Heart left ventricle (tissue), 16 donors: Measurements from ENCODE around the gene ARL8B. TPM values are rescaled to one million over a fixed set of nuclear protein-coding genes. Genes with fewer than 3 reads are reported as not detected.
"Not testable (repeated sequence)": the region's sequence is repeated elsewhere in the genome, so short reads cannot be mapped to it uniquely, and the experiment has no call there.

ENCODE experiments used
- ATAC-seq, 4 donors: fragments of 200-7000 bp; cut with Tn5 transposase; one replicate each; pipeline ENCODE4 v1.9.1; 2020 to 2022; ENCODE audit warnings: moderate library complexity in 4 of 4, mild to moderate bottlenecking in 3 of 4, moderate number of reproducible peaks in 1 of 4
- DNase-seq, 5 donors: peaks; one replicate each; pipeline ENCODE4 v3.0.0-alpha.2; 2020
- H3K27ac ChIP-seq, 12 donors: fragments of 200-600 bp; sonication (generic) in 4 of 12; one replicate each; pipeline versions ENCODE4 v1.5.0 to v1.8.0; 2016 to 2022; ENCODE audit warnings: mild to moderate bottlenecking in 2 of 12
- H3K27me3 ChIP-seq, 9 donors: fragments of 200-600 bp; sonication (generic) in 2 of 9; one replicate each; pipeline versions ENCODE4 v1.5.1 to v1.8.0; 2016 to 2022; ENCODE audit warnings: mild to moderate bottlenecking in 3 of 9
- H3K36me3 ChIP-seq, 9 donors: fragments of 200-600 bp; sonication (generic) in 2 of 9; one replicate each; pipeline versions ENCODE4 v1.5.0 to v1.8.0; 2018 to 2022; ENCODE audit warnings: mild to moderate bottlenecking in 2 of 9
- H3K4me1 ChIP-seq, 12 donors: fragments of 200-600 bp; sonication (generic) in 4 of 12; one replicate each; pipeline versions ENCODE4 v1.5.0 to v1.8.0; 2016 to 2022; ENCODE audit warnings: mild to moderate bottlenecking in 3 of 12
- H3K4me3 ChIP-seq, 12 donors: fragments of 200-600 bp; sonication (generic) in 4 of 12; one replicate each; pipeline versions ENCODE4 v1.5.0 to v1.8.0; 2017 to 2022; ENCODE audit warnings: mild to moderate bottlenecking in 9 of 12, moderate library complexity in 4 of 12
- H3K9me3 ChIP-seq, 12 donors: fragments of 200-600 bp; sonication (generic) in 4 of 12; one replicate each; pipeline versions ENCODE4 v1.5.0 to v1.8.0; 2016 to 2022; ENCODE audit warnings: mild to moderate bottlenecking in 1 of 12
- POLR2A ChIP-seq, 2 donors: fragments of 450-650 bp; IDR thresholded peaks; one replicate each; pipeline ENCODE4 v1.6.1; 2017; ENCODE audit warnings: antibody characterized with exemption in 2 of 2, mild to moderate bottlenecking in 2 of 2, moderate library complexity in 2 of 2
- WGBS, 4 donors: extraction: QIAGEN DNeasy Blood & Tissue Kit in 2 of 4; methylation state at CpG; one replicate each; pipeline versions ENCODE4 v1.1.5 to v1.1.7; 2013 to 2018; 5-methylcytosine and 5-hydroxymethylcytosine counted together
- intact Hi-C, 10 donors: fragments of 100-400 bp; cut with DNase I; formaldehyde crosslinking; loops; one replicate each; pipeline versions ENCODE4 v1.11.1 to v1.14.2; 2022
- polyA plus RNA-seq, 2 donors: library from polyadenylated mRNA; stranded (reverse); fragments of 200-250 nt; gene quantifications; one replicate each; pipeline ENCODE4 v1.2.3, GENCODE V29; 2013
- total RNA-seq, 9 donors: library from RNA; depleted of rRNA in 2 of 9; stranded (reverse); fragments of >200 nt in 2 of 9; fragmentation: NEBNext Ultra II Directional in 3 of 9; extraction: Animal tissue kit (Norgen Biotek cat#: 25700) in 3 of 9; gene quantifications; one replicate each; pipeline versions ENCODE4 v1.1.0 to v1.2.4, GENCODE V29; 2016 to 2023
- TF ChIP-seq, protein P1 (sequence below), 12 donors: fragments of 200-600 bp; sonication (generic) in 4 of 12; IDR thresholded peaks; one replicate each; pipeline versions ENCODE4 v1.5.0 to v1.8.0; 2018 to 2022; ENCODE audit warnings: antibody characterized with exemption in 12 of 12, mild to moderate bottlenecking in 5 of 12
- donor health status: ischemic (EF 13 %, LVEDD 7.1; RV severe dilation, severe dysfunction).
- donor health status: healthy with polysubstance abuse.
- donor health status: DM: no; HTN: yes; CAD: no.
- donor health status: DM: no; HTN: no; CAD: no.
- donor health status: ischemic (EF 25% LVEDD 6.9; RV normal size, moderate dysfunction).
- donor health status: ischemic (EF 25% LVEDD 5.7; RV mildly dilated, moderate dysfunction).
- donor health status: healthy.
- donor health status: DM: yes; HTN: yes; CAD: no.
- donor health status: ischemic (EF 35%, LVEDD 5.7; RV mildly dilated, moderate dysfunction).
- donor health status: nonischemic (EF 11% LVEDD 7.7; RV severe dilation, severe dysfunction).
- donor health status: DM: yes; HTN: yes; CAD: no.
- donor health status: PGD.
- donor health status: ischemic (EF 29% LVEDD 5.4; RV normal size, mild dysfunction).
- donor health status: nonischemic (EF 23%, LVEDD 6.1; RV moderate dilation, normal function).

Gene ARL8B
- total and polyA plus RNA-seq, 11 donors: 32.9 to 106 (median 64.0) TPM

DNA sequence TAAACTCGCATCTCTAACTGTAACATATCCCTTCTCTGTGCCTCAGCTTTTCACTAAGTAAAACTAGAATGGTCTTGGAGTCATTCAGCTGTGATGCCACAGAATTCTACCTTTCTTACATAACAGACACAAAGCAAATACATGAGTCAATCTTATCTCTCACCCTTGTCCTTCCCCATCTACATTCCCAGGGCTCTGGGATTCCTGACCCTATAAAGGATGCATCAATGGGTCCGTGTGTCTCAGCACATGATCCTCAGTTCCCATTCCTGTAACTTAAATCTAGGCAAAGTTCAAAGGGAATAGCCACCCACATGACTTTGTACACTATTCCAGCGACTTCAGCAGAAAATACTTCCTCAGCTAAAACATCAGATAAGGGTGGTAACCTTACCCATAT is 11.8 kb upstream of the ARL8B start:
- Histone ChIP-seq H3K27me3 (no peaks in the 10 kb centered on the region), H3K9me3 (no peaks in the 10 kb centered on the region), H3K27ac (no peak overlapping the region), H3K4me1 (no peaks in the 10 kb centered on the region), H3K36me3 (no peaks in the 10 kb centered on the region), H3K4me3 (no peak overlapping the region)
- ATAC-seq (no peak), DNase-seq (no peak)
- 55 to 71% (median 61%) methylated on average over 3 of the region's 3 CpGs for WGBS, 4 donors
- intact Hi-C loops: no loop called here
- TF ChIP-seq, protein P1, sequence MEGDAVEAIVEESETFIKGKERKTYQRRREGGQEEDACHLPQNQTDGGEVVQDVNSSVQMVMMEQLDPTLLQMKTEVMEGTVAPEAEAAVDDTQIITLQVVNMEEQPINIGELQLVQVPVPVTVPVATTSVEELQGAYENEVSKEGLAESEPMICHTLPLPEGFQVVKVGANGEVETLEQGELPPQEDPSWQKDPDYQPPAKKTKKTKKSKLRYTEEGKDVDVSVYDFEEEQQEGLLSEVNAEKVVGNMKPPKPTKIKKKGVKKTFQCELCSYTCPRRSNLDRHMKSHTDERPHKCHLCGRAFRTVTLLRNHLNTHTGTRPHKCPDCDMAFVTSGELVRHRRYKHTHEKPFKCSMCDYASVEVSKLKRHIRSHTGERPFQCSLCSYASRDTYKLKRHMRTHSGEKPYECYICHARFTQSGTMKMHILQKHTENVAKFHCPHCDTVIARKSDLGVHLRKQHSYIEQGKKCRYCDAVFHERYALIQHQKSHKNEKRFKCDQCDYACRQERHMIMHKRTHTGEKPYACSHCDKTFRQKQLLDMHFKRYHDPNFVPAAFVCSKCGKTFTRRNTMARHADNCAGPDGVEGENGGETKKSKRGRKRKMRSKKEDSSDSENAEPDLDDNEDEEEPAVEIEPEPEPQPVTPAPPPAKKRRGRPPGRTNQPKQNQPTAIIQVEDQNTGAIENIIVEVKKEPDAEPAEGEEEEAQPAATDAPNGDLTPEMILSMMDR (IDR thresholded peaks at IDR 0.05): no peak
- no peak for TF ChIP-seq POLR2A (IDR thresholded peaks at IDR 0.05)

DNA sequence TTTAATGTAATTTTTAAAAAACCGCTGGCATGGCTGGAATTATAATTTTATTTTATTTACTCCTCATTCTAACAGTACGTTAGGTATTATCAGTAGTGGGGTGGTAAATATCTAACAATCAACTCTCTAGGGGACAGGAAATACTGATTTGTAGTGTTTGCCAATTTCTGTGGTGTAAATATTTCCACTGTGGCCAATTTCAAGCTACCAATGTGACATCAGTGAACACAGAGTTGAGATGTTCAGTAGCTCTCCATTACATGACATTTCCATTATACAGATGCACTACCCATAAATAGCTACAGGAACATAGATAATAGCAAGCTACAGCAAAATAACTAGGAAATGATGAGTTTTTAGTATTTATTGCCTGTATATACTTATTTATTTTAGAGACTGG is 10.0 kb upstream of the ARL8B start:
- no peak overlapping the region for H3K27ac ChIP-seq
- no peak for ATAC-seq
- H3K36me3 ChIP-seq: no peaks in the 10 kb centered on the region
- DNase-seq: no peak
- no peaks in the 10 kb centered on the region for H3K9me3 ChIP-seq
- intact Hi-C loops: no loop called here
- no peaks in the 10 kb centered on the region for H3K27me3 ChIP-seq
- H3K4me3 ChIP-seq: no peak overlapping the region
- 65 to 77% (median 75%) methylated on average over 2 of the region's 2 CpGs for WGBS, 4 donors
- TF ChIP-seq POLR2A (IDR thresholded peaks at IDR 0.05): no peak
- TF ChIP-seq, protein P1 (IDR thresholded peaks at IDR 0.05): no peak
- no peaks in the 10 kb centered on the region for H3K4me1 ChIP-seq

DNA sequence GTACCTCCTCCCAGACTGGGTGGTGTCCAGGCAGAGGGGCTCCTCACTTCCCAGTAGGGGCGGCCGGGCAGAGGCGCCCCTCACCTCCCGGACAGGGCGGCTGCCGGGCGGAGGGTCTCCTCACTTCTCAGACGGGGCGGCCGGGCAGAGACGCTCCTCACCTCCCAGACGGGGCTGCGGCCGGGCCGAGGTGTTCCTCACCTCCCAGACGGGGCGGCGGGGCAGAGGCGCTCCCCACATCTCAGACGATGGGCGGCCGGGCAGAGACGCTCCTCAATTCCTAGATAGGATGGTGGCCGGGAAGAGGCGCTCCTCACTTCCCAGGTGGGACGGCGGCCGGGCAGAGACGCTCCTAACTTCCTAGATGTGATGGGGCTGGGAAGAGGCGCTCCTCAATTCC is 8.4 kb upstream of the ARL8B start:
- H3K9me3 ChIP-seq, ATAC-seq, DNase-seq, H3K27me3 ChIP-seq, H3K4me1 ChIP-seq, intact Hi-C loops, H3K27ac ChIP-seq, H3K36me3 ChIP-seq, H3K4me3 ChIP-seq: not testable (repeated sequence)
- 95 to 96% (median 95%) methylated on average over 25 to 30 of the region's 30 CpGs for WGBS, 4 donors

DNA sequence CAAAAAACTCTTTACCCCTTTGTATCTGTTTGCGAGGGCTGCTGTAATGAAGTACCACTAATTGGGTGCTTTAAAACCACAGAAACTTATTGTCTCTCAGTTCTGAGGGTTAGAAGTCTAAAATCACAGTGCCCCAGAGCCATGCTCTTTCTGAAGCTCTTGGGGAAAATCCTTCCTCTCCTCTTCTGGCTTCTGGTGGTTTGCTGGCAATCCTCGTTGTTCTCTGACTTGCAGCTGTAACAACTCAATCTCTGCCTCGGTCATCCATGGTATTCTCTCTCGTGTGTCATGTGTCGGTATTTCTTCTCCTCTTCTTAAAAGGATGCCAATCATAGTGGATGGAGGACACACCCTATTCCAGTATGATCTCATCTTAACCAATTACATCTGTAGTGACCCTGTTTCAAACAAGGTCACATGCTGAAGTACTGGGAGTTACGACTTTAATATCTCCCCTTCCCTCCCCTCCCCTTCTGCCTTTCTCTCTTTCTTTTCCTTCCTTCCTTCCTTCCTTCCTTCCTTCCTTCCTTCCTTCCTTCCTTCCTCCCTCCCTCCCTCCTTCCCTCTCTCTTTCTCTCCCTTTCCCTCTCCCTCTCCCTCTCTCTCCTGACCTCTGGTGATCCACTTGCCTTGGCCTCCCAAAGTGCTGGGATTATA is 6.5 kb upstream of the ARL8B start:
- ATAC-seq: no peak
- no peak for DNase-seq
- TF ChIP-seq, protein P1 (IDR thresholded peaks at IDR 0.05): no peak
- TF ChIP-seq POLR2A (IDR thresholded peaks at IDR 0.05): no peak

DNA sequence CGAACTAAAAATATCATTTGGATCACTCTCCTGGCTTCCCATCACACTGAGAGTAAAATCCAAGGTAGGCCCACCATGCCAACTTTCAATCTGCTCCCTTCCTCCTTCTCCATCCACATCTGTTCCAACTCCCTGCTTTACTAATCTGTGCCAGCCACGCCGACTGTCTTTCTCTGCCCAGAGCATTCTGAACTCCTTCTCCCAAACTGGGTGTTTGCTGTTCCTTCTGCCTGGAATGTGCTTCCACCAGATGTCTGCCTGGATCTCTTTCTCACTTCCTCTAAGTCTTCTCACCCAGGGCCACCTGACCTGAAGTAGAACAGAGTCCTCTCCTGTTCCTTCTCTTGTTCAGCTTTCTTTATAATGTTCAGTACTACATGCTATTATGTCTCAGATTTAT is 5.6 kb upstream of the ARL8B start:
- Histone ChIP-seq H3K27me3 (no peaks in the 10 kb centered on the region), H3K9me3 (no peaks in the 10 kb centered on the region), H3K27ac (no peak overlapping the region), H3K36me3 (no peaks in the 10 kb centered on the region), H3K4me1 (peaks cover 0 to 3% (median under 1%) of the 10 kb centered on the region in 12 donors), H3K4me3 (no peak overlapping the region)
- intact Hi-C loops: no loop called here
- TF ChIP-seq, protein P1 (IDR thresholded peaks at IDR 0.05): no peak
- no peak for TF ChIP-seq POLR2A (IDR thresholded peaks at IDR 0.05)
- 77 to 80% (median 79%) methylated on average over 3 of the region's 3 CpGs for WGBS, 4 donors
- DNase-seq (no peak), ATAC-seq (no peak)

More for the DNA sequence above, 6.5 kb upstream of the ARL8B start:
- Histone ChIP-seq H3K27me3 (no peaks in the 10 kb centered on the region), H3K27ac (no peak overlapping the region), H3K9me3 (no peaks in the 10 kb centered on the region), H3K4me1 (no peaks in the 10 kb centered on the region), H3K36me3 (no peaks in the 10 kb centered on the region), H3K4me3 (no peak overlapping the region)
- intact Hi-C loops: no loop called here
- WGBS, 4 donors: 63 to 73% (median 68%) methylated on average over 6 of the region's 6 CpGs
